Measurements from ENCODE around the gene AARS1.
"Not testable (repeated sequence)": the region's sequence is repeated elsewhere in the genome, so short reads cannot be mapped to it uniquely, and the experiment has no call there.

The AARS1 gene

DNA sequence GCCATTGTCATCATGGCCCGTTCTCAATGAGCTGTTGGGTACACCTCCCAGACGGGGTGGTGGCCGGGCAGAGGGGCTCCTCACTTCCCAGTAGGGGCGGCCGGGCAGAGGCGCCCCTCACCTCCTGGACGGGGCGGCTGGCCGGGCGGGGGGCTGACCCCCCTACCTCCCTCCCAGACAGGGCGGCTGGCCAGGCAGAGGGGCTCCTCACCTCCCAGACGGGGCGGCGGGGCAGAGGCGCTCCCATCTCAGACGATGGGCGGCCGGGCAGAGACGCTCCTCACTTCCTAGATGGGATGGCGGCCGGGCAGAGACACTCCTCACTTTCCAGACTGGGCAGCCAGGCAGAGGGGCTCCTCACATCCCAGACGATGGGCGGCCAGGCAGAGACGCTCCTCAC is 64.7 kb downstream of the AARS1 start:
- H3K9me3 Mint-ChIP-seq; H3K4me1 Mint-ChIP-seq; H3K27me3 Mint-ChIP-seq (ENCODE audit: low read depth); H3K27ac Mint-ChIP-seq; H3K4me3 Mint-ChIP-seq: not testable (repeated sequence)
- peaks cover 27% of the 10 kb centered on the region for H3K36me3 Mint-ChIP-seq (ENCODE audit: low read depth)

DNA sequence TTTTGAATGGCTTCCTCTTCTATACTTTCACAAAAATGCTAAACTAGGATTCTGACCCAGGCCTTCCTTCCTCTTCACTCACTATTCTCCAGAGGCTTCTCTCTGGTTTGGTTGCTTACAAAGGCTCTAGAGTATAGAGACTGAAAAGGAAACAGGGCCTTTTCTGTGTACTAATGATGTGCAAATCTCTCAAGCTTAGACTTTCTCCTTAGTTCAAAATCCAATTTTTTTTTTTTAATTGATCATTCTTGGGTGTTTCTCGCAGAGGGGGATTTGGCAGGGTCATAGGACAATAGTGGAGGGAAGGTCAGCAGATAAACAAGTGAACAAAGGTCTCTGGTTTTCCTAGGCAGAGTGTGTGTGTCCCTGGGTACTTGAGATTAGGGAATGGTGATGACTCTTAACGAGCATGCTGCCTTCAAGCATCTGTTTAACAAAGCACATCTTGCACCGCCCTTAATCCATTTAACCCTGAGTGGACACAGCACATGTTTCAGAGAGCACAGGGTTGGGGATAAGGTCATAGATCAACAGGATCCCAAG is 65.3 kb downstream of the AARS1 start:
- not testable (repeated sequence) for H3K4me3 Mint-ChIP-seq; H3K9me3 Mint-ChIP-seq; H3K27ac Mint-ChIP-seq; H3K27me3 Mint-ChIP-seq (ENCODE audit: low read depth); H3K4me1 Mint-ChIP-seq
- H3K36me3 Mint-ChIP-seq (ENCODE audit: low read depth) = peaks cover 32% of the 10 kb centered on the region

DNA sequence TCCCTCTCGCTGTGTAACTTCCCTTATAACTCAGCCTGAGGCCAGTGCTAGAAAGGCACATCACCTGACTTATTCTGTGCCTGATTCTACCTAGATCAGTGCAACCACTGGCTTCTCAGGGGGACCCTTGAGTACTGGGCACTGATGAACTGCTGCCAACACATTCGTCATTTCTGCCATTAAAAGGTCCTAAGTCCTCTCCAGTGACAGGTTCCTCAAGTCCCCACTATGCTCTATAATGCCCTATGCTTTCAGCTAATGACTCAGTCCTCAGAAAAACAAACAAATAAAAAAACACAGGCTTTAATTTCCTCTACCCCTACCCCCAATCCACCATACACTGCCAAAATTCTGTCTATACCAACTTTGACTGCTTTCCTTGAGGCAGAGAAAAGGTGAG is 66.1 kb downstream of the AARS1 start:
- not testable (repeated sequence) for H3K4me3 Mint-ChIP-seq; H3K4me1 Mint-ChIP-seq; H3K27ac Mint-ChIP-seq; H3K9me3 Mint-ChIP-seq; H3K27me3 Mint-ChIP-seq (ENCODE audit: low read depth)
- peaks cover 34% of the 10 kb centered on the region for H3K36me3 Mint-ChIP-seq (ENCODE audit: low read depth)

- H3K9me3 Mint-ChIP-seq; H3K4me1 Mint-ChIP-seq; H3K4me3 Mint-ChIP-seq; H3K27ac Mint-ChIP-seq; H3K27me3 Mint-ChIP-seq (ENCODE audit: low read depth): not testable (repeated sequence)
- peaks cover 33% of the 10 kb centered on the region for H3K36me3 Mint-ChIP-seq (ENCODE audit: low read depth)
Observed at GRCh38 chr16:70222574-70222973, 66.7 kb downstream of the AARS1 start.

DNA sequence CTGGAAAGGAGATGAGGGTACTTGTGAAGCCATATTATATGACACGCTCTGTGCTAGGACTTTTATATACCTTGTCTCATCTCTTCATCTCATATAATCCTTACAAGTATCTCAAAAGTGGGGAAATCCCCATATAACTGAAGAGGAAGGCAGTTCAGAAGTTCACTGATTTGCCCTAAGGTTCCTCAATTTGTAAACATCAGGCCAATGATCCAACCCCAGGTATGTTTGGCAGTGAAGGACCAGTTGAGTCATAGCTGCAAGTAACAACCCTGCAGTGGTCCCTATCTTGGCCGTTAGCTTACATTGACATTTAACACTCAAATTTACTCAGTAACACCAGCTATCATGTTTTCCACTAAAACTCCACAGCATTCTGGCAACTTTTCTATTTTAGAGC is 70.7 kb downstream of the AARS1 start:
- H3K36me3 Mint-ChIP-seq (ENCODE audit: low read depth) = peaks cover 25% of the 10 kb centered on the region
- not testable (repeated sequence) for H3K9me3 Mint-ChIP-seq; H3K27me3 Mint-ChIP-seq (ENCODE audit: low read depth); H3K4me1 Mint-ChIP-seq; H3K27ac Mint-ChIP-seq; H3K4me3 Mint-ChIP-seq

- peaks cover 39% of the 10 kb centered on the region for H3K36me3 Mint-ChIP-seq (ENCODE audit: low read depth)
- not testable (repeated sequence) for H3K27me3 Mint-ChIP-seq (ENCODE audit: low read depth); H3K4me3 Mint-ChIP-seq; H3K4me1 Mint-ChIP-seq; H3K27ac Mint-ChIP-seq; H3K9me3 Mint-ChIP-seq
Observed at GRCh38 chr16:70206382-70206781, 82.9 kb downstream of the AARS1 start.

DNA sequence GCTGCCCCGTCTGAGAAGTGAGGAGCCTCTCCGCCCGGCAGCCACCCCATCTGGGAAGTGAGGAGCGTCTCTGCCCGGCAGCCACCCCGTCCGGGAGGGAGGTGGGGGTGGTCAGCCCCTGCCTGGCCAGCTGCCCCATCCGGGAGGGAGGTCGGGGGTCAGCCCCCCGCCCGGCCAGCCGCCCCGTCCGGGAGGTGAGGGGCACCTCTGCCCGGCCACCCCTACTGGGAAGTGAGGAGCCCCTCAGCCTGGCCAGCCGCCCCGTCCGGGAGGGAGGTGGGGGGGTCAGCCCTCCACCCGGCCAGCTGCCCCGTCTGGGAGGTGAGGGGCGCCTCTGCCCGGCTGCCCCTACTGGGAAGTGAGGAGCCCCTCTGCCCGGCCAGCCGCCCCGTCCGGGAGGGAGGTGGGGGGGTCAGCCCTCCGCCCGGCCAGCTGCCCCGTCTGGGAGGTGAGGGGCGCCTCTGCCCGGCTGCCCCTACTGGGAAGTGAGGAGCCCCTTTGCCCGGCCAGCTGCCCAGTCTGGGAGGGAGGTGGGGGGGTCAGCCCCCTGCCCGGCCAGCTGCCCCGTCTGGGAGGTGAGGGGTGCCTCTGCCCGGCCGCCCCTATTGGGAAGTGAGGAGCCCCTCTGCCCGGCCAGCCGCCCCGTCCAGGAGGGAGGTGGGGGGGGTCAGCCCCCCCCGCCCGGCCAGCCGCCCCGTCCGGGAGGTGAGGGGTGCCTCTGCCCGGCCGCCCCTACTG is 84.5 kb downstream of the AARS1 start:
- H3K36me3 Mint-ChIP-seq (ENCODE audit: low read depth) = peaks cover 32% of the 10 kb centered on the region
- not testable (repeated sequence) for H3K9me3 Mint-ChIP-seq; H3K27me3 Mint-ChIP-seq (ENCODE audit: low read depth); H3K27ac Mint-ChIP-seq; H3K4me3 Mint-ChIP-seq; H3K4me1 Mint-ChIP-seq

DNA sequence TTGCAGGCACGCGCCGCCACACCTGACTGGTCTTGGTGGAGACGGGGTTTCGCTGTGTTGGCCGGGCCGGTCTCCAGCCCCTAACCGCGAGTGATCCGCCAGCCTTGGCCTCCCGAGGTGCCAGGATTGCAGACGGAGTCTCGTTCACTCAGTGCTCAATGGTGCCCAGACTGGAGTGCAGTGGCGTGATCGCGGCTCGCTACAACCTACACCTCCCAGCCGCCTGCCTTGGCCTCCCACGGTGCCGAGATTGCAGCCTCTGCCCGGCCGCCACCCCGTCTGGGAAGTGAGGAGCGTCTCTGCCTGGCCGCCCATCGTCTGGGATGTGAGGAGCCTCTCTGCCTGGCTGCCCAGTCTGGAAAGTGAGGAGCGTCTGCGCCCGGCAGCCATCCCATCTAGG is 85.3 kb downstream of the AARS1 start:
- not testable (repeated sequence) for H3K4me3 Mint-ChIP-seq; H3K4me1 Mint-ChIP-seq; H3K9me3 Mint-ChIP-seq; H3K27ac Mint-ChIP-seq; H3K27me3 Mint-ChIP-seq (ENCODE audit: low read depth)
- H3K36me3 Mint-ChIP-seq (ENCODE audit: low read depth) = peaks cover 28% of the 10 kb centered on the region

DNA sequence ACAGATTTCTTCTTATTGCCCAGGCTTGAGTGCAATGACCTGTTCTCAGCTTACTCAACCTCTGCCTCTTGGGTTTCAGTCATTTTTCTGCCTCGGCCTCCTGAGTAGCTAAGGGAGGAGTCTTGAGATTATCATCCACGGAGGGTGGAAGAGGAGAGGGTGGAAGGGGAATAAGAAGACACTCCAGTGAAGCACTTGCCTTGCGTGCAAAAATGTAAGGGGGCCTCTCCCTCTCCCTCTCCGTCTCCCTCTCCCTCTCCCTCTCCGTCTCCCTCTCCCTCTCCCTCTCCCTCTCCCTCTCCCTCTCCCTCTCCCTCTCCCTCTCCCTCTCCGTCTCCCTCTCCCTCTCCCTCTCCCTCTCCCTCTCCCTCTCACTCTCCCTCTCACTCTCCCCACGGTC is 85.8 kb downstream of the AARS1 start:
- H3K4me1 Mint-ChIP-seq; H3K4me3 Mint-ChIP-seq; H3K27me3 Mint-ChIP-seq (ENCODE audit: low read depth); H3K27ac Mint-ChIP-seq; H3K9me3 Mint-ChIP-seq: not testable (repeated sequence)
- peaks cover 28% of the 10 kb centered on the region for H3K36me3 Mint-ChIP-seq (ENCODE audit: low read depth)

Measured in nephron (organoid).